GM19328 (cell line): ENCODE data around the gene PIK3R5.

Experiments used
- ATAC-seq: cut with Tn5 transposase; IDR thresholded peaks from one replicate; pipeline ENCODE4 v1.9.1; 2021; ENCODE audit warnings: mild to moderate bottlenecking, moderate library complexity; ENCODE audit not compliant: unreplicated experiment

PIK3R5 gene

DNA sequence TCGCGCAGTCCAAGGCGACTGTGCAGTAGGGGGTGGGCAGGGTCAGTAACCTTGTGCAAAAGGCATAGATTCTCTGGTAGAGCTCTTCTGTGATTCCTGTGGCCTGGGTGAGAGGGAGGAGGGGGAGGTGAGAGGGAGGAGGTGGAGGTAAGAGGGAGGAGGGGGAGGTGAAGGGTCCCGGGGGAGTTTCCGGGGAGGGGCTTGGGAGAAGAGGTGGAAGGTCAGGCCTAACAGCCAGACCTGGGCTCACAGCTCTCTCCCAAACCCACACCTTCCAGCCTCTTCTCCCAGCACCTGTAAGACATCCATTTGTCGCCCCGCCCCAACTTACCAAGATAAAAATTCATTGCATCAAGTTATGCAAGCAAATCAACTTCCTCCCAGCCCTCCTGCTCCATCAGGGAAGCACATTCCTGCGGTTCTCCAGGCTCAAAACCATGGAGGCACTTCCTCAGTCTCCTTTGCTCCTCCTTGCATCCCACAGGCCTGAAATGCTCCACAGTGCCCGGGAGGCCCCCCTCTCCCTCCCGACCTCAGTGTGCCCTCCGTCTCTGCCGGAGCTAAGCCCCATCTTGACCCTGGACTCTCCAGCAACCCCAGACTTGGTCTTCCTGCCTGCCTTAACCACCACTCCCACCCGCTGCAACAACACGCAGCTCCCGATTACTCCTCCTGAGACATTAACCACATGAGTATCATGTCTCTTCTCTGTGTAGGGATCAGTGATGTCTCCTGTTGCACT, 128.5 kb downstream of the PIK3R5 start:
- ATAC-seq: no peak

GRCh38 chr17:8835631-8836364, 129.7 kb downstream of the PIK3R5 start:
- ATAC-seq: no peak

- no peak for ATAC-seq
Observed at GRCh38 chr17:8835106-8835505, 130.4 kb downstream of the PIK3R5 start.

GRCh38 chr17:8832711-8833352, 132.7 kb downstream of the PIK3R5 start:
- no peak for ATAC-seq

DNA sequence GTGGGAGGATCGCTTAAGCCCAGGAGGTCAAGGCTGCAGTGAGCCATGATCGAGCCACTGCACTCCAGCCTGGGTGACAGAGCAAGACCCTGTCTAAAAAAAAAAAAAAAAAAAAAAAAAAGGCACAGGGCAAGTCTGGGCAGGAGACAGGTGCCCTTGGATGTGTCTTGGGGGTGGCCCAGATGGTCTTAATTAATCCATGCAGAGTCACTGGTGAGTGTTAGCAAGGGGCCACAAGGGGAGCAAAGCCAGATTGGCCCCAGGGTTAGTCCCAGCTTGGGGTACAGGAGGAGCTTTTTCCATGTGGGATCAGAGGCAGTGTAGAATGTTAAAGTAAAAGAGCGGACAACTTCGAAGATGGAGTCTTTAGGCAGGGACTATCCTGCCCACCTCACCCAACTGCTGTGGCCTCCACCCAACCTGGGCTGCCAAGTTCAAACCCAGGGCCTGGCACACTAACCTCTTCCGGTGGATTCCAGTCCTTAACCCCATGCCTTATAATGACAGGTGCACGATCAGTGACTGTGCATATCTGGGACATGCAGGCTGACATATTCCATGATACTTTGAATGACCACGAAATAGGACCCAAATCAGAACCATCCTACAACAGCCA, 134.2 kb downstream of the PIK3R5 start:
- no peak for ATAC-seq

DNA sequence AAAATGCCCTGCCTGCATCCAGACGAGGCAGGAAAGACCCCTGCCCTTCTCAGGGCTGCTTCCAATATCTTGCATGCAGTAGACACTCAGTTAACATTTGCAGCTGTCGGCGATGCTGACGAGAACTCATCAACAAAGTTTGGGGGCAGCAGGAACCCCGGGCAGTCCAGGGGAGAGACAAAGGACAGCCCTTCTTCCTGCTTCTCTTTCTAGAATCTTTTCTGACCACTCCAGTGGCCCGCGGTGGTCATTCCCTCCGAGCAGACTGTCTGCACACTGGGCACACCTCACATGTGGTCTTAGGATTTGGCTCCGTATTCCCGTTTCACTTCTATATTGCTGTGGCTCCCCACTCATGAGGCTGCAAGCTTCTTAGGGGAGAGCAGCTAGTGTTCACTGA, 135.4 kb downstream of the PIK3R5 start:
- ATAC-seq: no peak

DNA sequence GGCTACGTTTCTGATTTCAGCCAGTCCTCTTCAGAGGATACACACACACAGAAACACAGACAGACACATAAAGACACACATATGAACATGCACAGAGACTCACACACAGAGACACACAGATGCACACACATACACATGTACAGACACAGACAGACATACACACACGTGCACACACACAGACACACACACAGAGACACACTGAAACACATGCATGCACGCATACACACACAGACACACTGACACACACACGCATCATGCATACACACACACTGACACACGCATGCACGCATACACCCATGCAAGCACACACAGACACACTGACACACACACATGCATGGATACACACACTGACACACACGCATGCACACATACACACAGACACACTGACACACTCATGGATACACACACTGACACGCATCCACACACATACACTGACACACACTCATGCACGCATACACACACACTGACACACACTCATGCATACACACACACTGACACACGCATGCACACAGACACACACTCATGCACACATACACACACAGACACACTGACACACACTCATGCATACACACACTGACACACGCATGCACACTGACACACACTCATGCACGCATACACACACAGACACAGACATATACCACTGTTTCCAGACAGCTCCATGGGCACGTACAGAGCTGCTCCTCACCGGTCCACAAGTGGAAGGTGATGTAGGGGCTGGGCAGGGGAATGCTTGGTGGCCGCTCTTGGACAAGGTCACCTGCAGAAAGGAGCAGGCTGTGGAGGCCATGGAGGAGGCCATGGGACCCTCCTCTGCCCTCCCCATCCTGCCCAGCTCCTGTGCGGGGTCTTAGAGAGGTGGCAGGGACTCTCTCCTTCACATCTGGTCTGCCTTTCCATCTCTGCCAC, 136.2 kb downstream of the PIK3R5 start:
- ATAC-seq: no peak
